Gastrocnemius medialis (tissue), 4 donors: ENCODE measurements around the gene MTFR2. TPM values are rescaled to one million over a fixed set of nuclear protein-coding genes. Genes with fewer than 3 reads are reported as not detected.

ENCODE experiments used
- ATAC-seq, 2 donors: fragments of 150-250 bp; one replicate each; pipeline ENCODE4 v1.9.1; 2016
- DNase-seq, 2 donors: peaks; one replicate each; pipeline ENCODE4 v3.0.0-alpha.2; 2019
- H3K27ac ChIP-seq, 4 donors: fragments of 200-600 bp; sonication (generic); 1 replicate in 1 of 4; 2 replicates in 3 of 4; pipeline ENCODE4 v1.5.1; 2016 to 2018; ENCODE audit warnings: mild to moderate bottlenecking in 2 of 4, moderate library complexity in 1 of 4
- H3K27me3 ChIP-seq, 3 donors: fragments of 200-600 bp; sonication (generic) in 2 of 3; 1 replicate in 1 of 3; 2 replicates in 2 of 3; pipeline versions ENCODE4 v1.5.1 to v1.6.0; 2016 to 2019; ENCODE audit warnings: mild to moderate bottlenecking in 1 of 3, moderate library complexity in 1 of 3
- H3K36me3 ChIP-seq, 2 donors: fragments of 200-600 bp; sonication (generic) in 1 of 2; one replicate each; pipeline ENCODE4 v1.5.1; 2017 to 2018
- H3K4me1 ChIP-seq, 2 donors: fragments of 200-600 bp; sonication (generic) in 1 of 2; one replicate each; pipeline ENCODE4 v1.5.1; 2016 to 2017; ENCODE audit warnings: mild to moderate bottlenecking in 2 of 2
- H3K4me3 ChIP-seq, 4 donors: fragments of 200-600 bp; sonication (generic) in 3 of 4; 1 replicate in 1 of 4; 2 replicates in 3 of 4; pipeline ENCODE4 v1.5.1; 2016 to 2019; ENCODE audit warnings: mild to moderate bottlenecking in 2 of 4
- H3K9me3 ChIP-seq, 3 donors: fragments of 200-600 bp; sonication (generic) in 2 of 3; 1 replicate in 1 of 3; 2 replicates in 2 of 3; pipeline ENCODE4 v1.5.1; 2016 to 2019
- POLR2A ChIP-seq, 2 donors: fragments of 450-650 bp; IDR thresholded peaks; one replicate each; pipeline ENCODE4 v1.6.1; 2017; ENCODE audit warnings: antibody characterized with exemption in 2 of 2, mild to moderate bottlenecking in 2 of 2, moderate library complexity in 2 of 2
- in situ Hi-C, 4 donors: fragments of 200-750 bp; cut with MboI; loops; one replicate each; pipeline versions ENCODE4 v1.15.0 to v1.8.0; 2017; ENCODE audit warnings: low sequenced_read_pairs in 4 of 4
- intact Hi-C: fragments of 100-400 bp; cut with DNase I; formaldehyde crosslinking; loops from one replicate; pipeline ENCODE4 v1.15.1; 2023; ENCODE audit warnings: low total_unique reads
- total RNA-seq, 4 donors: library from RNA; depleted of rRNA; stranded (reverse); fragments of >200 nt; gene quantifications; one replicate each; pipeline versions ENCODE4 v1.1.0 to v1.2.3, GENCODE V29; 2016
- TF ChIP-seq, protein P1 (sequence below), 5 experiments: fragments of 450-650 bp in 3 of 5; fragments of 200-600 bp in 2 of 5; sonication (generic) in 2 of 5; IDR thresholded peaks in 4 of 5; conservative IDR thresholded peaks in 1 of 5; 1 replicate in 4 of 5; 2 replicates in 1 of 5; pipeline ENCODE4 v1.5.1; 2016 to 2019; ENCODE audit warnings: antibody characterized with exemption in 5 of 5, mild to moderate bottlenecking in 3 of 5, moderate library complexity in 3 of 5

The MTFR2 gene
- total RNA-seq, 4 donors from 2014 or later: 0.51 TPM; not detected in 3

DNA sequence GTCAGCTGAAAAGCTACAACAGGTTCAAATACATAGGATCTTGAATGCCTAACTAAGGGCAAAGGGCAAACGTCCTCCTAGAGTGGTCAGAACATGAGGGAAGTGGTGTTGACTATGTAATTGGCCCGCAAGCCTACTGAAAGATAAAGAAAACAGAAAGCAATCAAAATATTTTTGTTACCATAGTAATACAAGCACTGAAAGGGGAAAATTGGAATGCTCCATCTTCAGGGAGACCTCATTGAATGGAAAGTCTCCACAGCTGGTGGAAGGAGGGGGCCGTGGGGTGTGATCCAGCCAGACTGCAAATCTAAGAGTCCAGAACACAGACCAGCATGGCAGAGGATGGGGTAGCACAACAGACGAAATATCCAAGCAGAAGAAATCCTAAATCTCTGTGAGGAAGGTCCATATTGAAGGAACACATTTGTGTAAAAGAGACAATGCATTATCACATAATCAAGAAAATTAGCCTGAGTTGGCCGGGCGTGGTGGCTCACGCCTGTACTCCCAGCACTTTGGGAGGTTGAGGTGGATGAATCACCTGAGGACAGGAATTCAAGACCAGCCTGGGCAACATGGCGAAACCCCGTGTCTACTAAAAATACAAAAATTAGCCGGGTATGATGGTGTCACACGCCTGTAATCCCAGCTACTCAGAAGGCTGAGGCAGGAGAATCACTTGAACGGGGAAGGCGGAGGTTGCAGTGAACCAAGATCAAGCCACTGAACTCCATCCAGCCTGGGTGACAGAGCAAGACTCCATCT, 39.5 kb downstream of the MTFR2 start:
- no peaks in the 10 kb centered on the region for H3K4me1 ChIP-seq
- no peaks in the 10 kb centered on the region for H3K27me3 ChIP-seq
- DNase-seq (no peak), ATAC-seq (no peak)
- in situ Hi-C loops (no loop called here), intact Hi-C loops (no loop called here)
- H3K27ac ChIP-seq: no peak overlapping the region
- H3K9me3 ChIP-seq: no peaks in the 10 kb centered on the region
- no peak for TF ChIP-seq POLR2A (IDR thresholded peaks at IDR 0.05)
- TF ChIP-seq, protein P1, sequence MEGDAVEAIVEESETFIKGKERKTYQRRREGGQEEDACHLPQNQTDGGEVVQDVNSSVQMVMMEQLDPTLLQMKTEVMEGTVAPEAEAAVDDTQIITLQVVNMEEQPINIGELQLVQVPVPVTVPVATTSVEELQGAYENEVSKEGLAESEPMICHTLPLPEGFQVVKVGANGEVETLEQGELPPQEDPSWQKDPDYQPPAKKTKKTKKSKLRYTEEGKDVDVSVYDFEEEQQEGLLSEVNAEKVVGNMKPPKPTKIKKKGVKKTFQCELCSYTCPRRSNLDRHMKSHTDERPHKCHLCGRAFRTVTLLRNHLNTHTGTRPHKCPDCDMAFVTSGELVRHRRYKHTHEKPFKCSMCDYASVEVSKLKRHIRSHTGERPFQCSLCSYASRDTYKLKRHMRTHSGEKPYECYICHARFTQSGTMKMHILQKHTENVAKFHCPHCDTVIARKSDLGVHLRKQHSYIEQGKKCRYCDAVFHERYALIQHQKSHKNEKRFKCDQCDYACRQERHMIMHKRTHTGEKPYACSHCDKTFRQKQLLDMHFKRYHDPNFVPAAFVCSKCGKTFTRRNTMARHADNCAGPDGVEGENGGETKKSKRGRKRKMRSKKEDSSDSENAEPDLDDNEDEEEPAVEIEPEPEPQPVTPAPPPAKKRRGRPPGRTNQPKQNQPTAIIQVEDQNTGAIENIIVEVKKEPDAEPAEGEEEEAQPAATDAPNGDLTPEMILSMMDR (IDR thresholded peaks at IDR 0.05 in 4 of 5, conservative IDR thresholded peaks at IDR 0.05 in 1 of 5): no peak
- H3K4me3 ChIP-seq: no peak overlapping the region
- H3K36me3 ChIP-seq: no peaks in the 10 kb centered on the region

DNA sequence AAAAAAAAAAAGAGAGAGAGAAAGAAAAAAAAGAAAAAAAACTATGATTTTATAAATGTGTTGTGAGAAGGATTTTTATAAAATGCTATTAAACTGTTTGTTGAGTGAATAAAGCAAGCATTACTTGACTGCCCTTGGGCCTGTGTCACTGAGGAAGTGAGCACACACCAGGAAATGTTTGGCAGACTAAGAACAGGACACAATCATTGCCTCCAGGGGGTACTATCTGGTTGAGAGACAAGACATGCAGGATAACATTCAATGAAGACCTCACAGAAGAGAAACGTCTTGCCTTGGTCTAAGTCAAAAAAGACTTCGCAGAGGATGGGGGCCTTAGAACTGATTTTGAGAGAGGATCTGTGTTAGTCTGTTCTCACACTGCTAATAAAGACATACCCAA, 40.6 kb downstream of the MTFR2 start:
- H3K27ac ChIP-seq: no peak overlapping the region
- H3K27me3 ChIP-seq: no peaks in the 10 kb centered on the region
- H3K4me1 ChIP-seq: no peaks in the 10 kb centered on the region
- intact Hi-C loops (no loop called here), in situ Hi-C loops (no loop called here)
- no peaks in the 10 kb centered on the region for H3K9me3 ChIP-seq
- TF ChIP-seq, protein P1 (IDR thresholded peaks at IDR 0.05 in 4 of 5, conservative IDR thresholded peaks at IDR 0.05 in 1 of 5): no peak
- TF ChIP-seq POLR2A (IDR thresholded peaks at IDR 0.05): no peak
- ATAC-seq (no peak), DNase-seq (no peak)
- no peak overlapping the region for H3K4me3 ChIP-seq
- no peaks in the 10 kb centered on the region for H3K36me3 ChIP-seq

DNA sequence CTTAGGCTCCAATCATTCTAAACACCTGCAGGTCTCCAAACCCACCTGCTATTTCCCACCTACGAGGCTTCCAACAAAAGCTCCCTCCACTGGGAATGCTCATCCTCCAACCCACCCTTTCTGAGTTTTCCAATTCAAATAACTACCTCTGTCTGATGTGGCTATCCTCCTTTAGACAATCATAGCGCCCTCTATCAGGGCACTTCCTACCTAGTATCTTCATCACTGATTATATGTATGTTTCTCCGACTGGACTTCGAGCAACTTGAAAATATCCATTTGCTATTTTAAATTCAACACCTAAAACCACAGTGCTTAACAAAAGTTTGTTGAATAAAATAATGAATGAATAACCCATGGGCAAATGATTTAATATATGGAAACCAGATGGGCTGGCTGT, 41.3 kb downstream of the MTFR2 start:
- ATAC-seq (no peak), DNase-seq (no peak)
- intact Hi-C loops (no loop called here), in situ Hi-C loops (no loop called here)
- no peaks in the 10 kb centered on the region for H3K36me3 ChIP-seq
- no peaks in the 10 kb centered on the region for H3K9me3 ChIP-seq
- H3K4me1 ChIP-seq: no peaks in the 10 kb centered on the region
- no peaks in the 10 kb centered on the region for H3K27me3 ChIP-seq
- no peak overlapping the region for H3K4me3 ChIP-seq
- TF ChIP-seq POLR2A (IDR thresholded peaks at IDR 0.05): no peak
- H3K27ac ChIP-seq: no peak overlapping the region

DNA sequence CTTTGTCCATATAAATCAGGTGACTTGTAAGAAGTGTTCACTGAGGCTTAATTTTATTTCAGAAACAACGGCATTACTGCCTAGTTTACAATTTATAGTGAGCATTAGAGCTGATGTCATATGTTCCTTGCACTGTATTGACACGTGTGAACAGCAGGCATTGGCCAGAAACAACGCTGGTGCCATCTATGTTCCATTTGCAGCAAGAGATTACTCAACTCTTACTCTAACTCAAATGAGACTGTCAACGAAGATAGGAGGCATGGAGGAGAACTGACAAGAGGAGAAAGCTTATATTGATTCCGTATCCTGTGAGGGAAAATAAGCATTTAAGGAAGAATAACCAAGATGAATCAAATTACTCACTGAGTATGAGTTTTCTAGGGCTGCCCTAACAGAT, 48.4 kb downstream of the MTFR2 start:
- TF ChIP-seq, protein P1 (IDR thresholded peaks at IDR 0.05 in 4 of 5, conservative IDR thresholded peaks at IDR 0.05 in 1 of 5): no peak
- TF ChIP-seq POLR2A (IDR thresholded peaks at IDR 0.05): no peak
- in situ Hi-C loops (no loop called here), intact Hi-C loops (no loop called here)
- H3K4me3 ChIP-seq: no peak overlapping the region
- DNase-seq (no peak), ATAC-seq (no peak)
- no peaks in the 10 kb centered on the region for H3K9me3 ChIP-seq
- no peaks in the 10 kb centered on the region for H3K27me3 ChIP-seq
- no peaks in the 10 kb centered on the region for H3K4me1 ChIP-seq
- no peaks in the 10 kb centered on the region for H3K36me3 ChIP-seq
- H3K27ac ChIP-seq: no peak overlapping the region

GRCh38 chr6:136192902-136193301, 57.2 kb downstream of the MTFR2 start:
- DNase-seq (no peak), ATAC-seq (no peak)
- H3K4me3 ChIP-seq: no peak overlapping the region
- H3K36me3 ChIP-seq: peaks cover 0 to 21% of the 10 kb centered on the region in 2 donors
- H3K27ac ChIP-seq: no peak overlapping the region
- in situ Hi-C loops (no loop called here), intact Hi-C loops (no loop called here)
- no peaks in the 10 kb centered on the region for H3K9me3 ChIP-seq
- no peak for TF ChIP-seq POLR2A (IDR thresholded peaks at IDR 0.05)
- TF ChIP-seq, protein P1 (IDR thresholded peaks at IDR 0.05 in 4 of 5, conservative IDR thresholded peaks at IDR 0.05 in 1 of 5): no peak
- no peaks in the 10 kb centered on the region for H3K4me1 ChIP-seq
- no peaks in the 10 kb centered on the region for H3K27me3 ChIP-seq
